ENCODE measurements around the gene CSRNP3.

CSRNP3 gene

DNA sequence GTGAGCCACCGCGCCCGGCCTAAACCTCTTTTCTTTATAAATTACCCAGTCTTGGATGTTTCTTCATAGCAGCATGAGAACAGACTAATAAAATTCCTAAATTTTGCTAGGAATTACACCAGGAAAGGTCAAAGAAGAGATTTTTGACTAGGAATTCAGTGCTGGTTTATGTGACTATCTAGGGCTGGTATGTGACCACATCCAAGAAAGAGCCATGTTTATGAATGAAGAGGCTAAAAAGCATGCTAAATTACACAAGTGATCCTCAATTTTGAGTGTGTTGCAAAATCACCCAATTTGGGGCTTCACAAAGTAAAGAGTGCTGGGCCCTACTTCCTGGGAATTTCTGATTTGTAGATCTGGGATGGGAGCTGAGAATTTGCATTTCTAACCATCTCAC is 123.6 kb downstream of the CSRNP3 start:
- Histone ChIP-seq H3K4me3 (no peak overlapping the region), H3K27ac (no peak overlapping the region)
- TF ChIP-seq, protein P1, sequence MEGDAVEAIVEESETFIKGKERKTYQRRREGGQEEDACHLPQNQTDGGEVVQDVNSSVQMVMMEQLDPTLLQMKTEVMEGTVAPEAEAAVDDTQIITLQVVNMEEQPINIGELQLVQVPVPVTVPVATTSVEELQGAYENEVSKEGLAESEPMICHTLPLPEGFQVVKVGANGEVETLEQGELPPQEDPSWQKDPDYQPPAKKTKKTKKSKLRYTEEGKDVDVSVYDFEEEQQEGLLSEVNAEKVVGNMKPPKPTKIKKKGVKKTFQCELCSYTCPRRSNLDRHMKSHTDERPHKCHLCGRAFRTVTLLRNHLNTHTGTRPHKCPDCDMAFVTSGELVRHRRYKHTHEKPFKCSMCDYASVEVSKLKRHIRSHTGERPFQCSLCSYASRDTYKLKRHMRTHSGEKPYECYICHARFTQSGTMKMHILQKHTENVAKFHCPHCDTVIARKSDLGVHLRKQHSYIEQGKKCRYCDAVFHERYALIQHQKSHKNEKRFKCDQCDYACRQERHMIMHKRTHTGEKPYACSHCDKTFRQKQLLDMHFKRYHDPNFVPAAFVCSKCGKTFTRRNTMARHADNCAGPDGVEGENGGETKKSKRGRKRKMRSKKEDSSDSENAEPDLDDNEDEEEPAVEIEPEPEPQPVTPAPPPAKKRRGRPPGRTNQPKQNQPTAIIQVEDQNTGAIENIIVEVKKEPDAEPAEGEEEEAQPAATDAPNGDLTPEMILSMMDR (IDR thresholded peaks at IDR 0.05): no peak
- no peak for DNase-seq (ENCODE audit: low spot score)

- TF ChIP-seq, protein P1 (IDR thresholded peaks at IDR 0.05): no peak
- Histone ChIP-seq H3K27ac (no peak overlapping the region), H3K4me3 (no peak overlapping the region)
- no peak for DNase-seq (ENCODE audit: low spot score)
These were observed 124.9 kb downstream of the CSRNP3 start for GRCh38 chr2:165594231-165594934.

- no peak overlapping the region for H3K27ac ChIP-seq
- TF ChIP-seq, protein P1 (IDR thresholded peaks at IDR 0.05): no peak
- no peak overlapping the region for H3K4me3 ChIP-seq
- no peak for DNase-seq (ENCODE audit: low spot score)
These were observed 125.4 kb downstream of the CSRNP3 start for GRCh38 chr2:165594935-165595255.

- no peak for DNase-seq (ENCODE audit: low spot score)
These were observed 127.3 kb downstream of the CSRNP3 start for GRCh38 chr2:165596788-165597187.

DNA sequence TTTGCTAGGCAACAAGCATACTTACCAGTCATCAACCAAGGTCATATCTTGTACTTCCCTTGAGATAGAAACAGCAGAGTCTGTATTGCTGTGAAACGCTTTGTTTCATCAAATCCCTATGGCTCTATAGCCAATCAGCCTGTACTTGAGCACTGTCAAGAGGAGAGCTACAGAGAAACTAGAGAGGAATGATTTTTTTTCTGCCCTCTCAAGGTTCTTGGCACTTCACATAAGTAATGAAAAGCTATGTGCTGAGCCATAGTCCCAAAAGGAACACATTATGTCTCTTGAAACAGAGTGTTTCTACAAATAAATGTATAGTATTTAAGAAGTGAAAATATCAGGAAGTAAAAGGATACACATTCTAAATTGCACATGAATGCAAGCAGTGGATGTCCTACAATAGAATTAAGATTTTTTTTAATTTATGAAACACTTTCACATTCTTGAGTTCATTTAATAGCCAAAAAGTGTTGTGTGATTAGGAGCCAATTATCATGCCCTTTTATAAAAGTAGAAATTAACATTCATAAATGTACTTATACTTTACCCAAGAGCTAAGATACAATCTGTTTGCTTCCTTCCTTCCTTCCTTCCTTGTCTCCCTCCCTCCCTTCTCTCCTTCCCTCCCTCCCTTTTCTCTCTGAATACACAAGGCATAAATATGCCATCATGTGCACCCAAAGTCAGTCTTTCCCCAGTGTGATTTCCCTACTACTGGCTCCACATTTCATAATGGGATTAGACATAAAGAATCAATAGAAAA is 131.8 kb downstream of the CSRNP3 start:
- Histone ChIP-seq H3K27ac (no peak overlapping the region), H3K4me3 (no peak overlapping the region)
- TF ChIP-seq, protein P1 (IDR thresholded peaks at IDR 0.05): no peak
- no peak for DNase-seq (ENCODE audit: low spot score)

More at GRCh38 chr2:165596788-165597187, 127.3 kb downstream of the CSRNP3 start:
- TF ChIP-seq, protein P1 (IDR thresholded peaks at IDR 0.05): no peak
- no peak overlapping the region for H3K27ac ChIP-seq
- H3K4me3 ChIP-seq: no peak overlapping the region

GRCh38 chr2:165601928-165602521 is 132.5 kb downstream of the CSRNP3 start:
- TF ChIP-seq, protein P1 (IDR thresholded peaks at IDR 0.05): no peak
- Histone ChIP-seq H3K4me3 (no peak overlapping the region), H3K27ac (no peak overlapping the region)
- DNase-seq (ENCODE audit: low spot score): no peak
